A549 (cell line): ENCODE data around the gene KCNAB1. TPM values are rescaled to one million over a fixed set of nuclear protein-coding genes. Genes with fewer than 3 reads are reported as not detected.

ENCODE experiments used
- ATAC-seq, 2 experiments: fragments of 200-7000 bp in 1 of 2; fragments of >200 bp in 1 of 2; cut with Nextera tagmentation in 1 of 2; cut with Tn5 transposase in 1 of 2; 3 replicates each; pipeline versions ENCODE4 v1.8.0 to v1.9.1; 2018 to 2020; ENCODE audit warnings: mild to moderate bottlenecking in 1 of 2, moderate library complexity in 1 of 2
- CTCF ChIA-PET: fragments of 300-600 bp; sonication (Branson Sonifier 250); formaldehyde crosslinking; extraction: SDS; loops from one replicate; lab custom pipeline; 2021; ENCODE audit warnings: antibody characterized with exemption, inconsistent platforms; lab: Yijun Ruan, JAX
- POLR2A ChIA-PET: fragments of 350-600 bp; formaldehyde crosslinking; extraction: SDS; loops from one replicate; lab custom pipeline; 2021; ENCODE audit warnings: antibody characterized with exemption, inconsistent platforms; lab: Yijun Ruan, JAX
- DNase-seq, 2 experiments: peaks; one replicate each; pipeline versions ENCODE4 v3.0.0 to v3.0.0-alpha.2; 2011 to 2016; ENCODE audit warnings: low read depth in 1 of 2, low spot score in 1 of 2
- FAIRE-seq: peaks from 2 replicates; lab custom pipeline; 2011; peaks lifted over from hg19 to GRCh38; lab: Jason Lieb, UNC
- H3K27ac ChIP-seq, 2 experiments: fragments of >200 bp; sonication (Bioruptor Twin); formaldehyde crosslinking; 3 replicates each; pipeline ENCODE4 v1.5.1; 2016 to 2017
- H3K4me1 ChIP-seq: fragments of >200 bp; sonication (Bioruptor Twin); formaldehyde crosslinking; 3 replicates; pipeline ENCODE4 v1.6.1; 2016
- H3K4me2 ChIP-seq: fragments of >200 bp; sonication (Bioruptor Twin); formaldehyde crosslinking; 3 replicates; pipeline ENCODE4 v1.6.1; 2016
- H3K4me3 ChIP-seq: fragments of >200 bp; sonication (Bioruptor Twin); formaldehyde crosslinking; 3 replicates; pipeline ENCODE4 v1.5.1; 2016
- H3K9me3 ChIP-seq: fragments of >200 bp; sonication (Bioruptor Twin); formaldehyde crosslinking; 3 replicates; pipeline ENCODE4 v1.6.1; 2016
- EHF ChIP-seq: fragments of 250-450 bp; sonication (Bioruptor Pico); IDR thresholded peaks from 2 replicates; pipeline ENCODE4 v1.5.0; 2020; ENCODE audit warnings: mild to moderate bottlenecking
- EP300 ChIP-seq, 2 experiments: fragments of >200 bp; sonication (Bioruptor Twin); formaldehyde crosslinking; IDR thresholded peaks; 2 replicates in 1 of 2; 3 replicates in 1 of 2; pipeline ENCODE4 v1.6.1; 2016 to 2017
- ESRRA ChIP-seq: fragments of 150-350 bp; IDR thresholded peaks from 2 replicates; pipeline ENCODE4 v1.6.1; 2014; ENCODE audit warnings: mild to moderate bottlenecking, low read length, borderline replicate concordance
- FOSL2 ChIP-seq, 2 experiments: fragments of 450-650 bp in 1 of 2; fragments of >200 bp in 1 of 2; sonication (Bioruptor Twin) in 1 of 2; formaldehyde crosslinking; IDR thresholded peaks; 2 replicates each; pipeline versions ENCODE4 v1.5.0 to v1.6.1; 2016 to 2020; ENCODE audit warnings: mild to moderate bottlenecking in 1 of 2, moderate library complexity in 1 of 2
- FOXS1 ChIP-seq: fragments of 250-450 bp; sonication (Bioruptor Pico); IDR thresholded peaks from 2 replicates; pipeline ENCODE4 v1.5.0; 2020; ENCODE audit warnings: mild to moderate bottlenecking, moderate library complexity
- GATA3 ChIP-seq: IDR thresholded peaks from 2 replicates; pipeline ENCODE4 v1.6.1; 2012; ENCODE audit warnings: borderline replicate concordance
- HOXB13 ChIP-seq: fragments of 250-450 bp; sonication (Bioruptor Pico); IDR thresholded peaks from 2 replicates; pipeline ENCODE4 v1.5.0; 2020; ENCODE audit warnings: low read depth, mild to moderate bottlenecking, moderate library complexity
- KDM5A ChIP-seq: fragments of 200-600 bp; sonication (generic); IDR thresholded peaks from 2 replicates; pipeline ENCODE4 v1.6.1; 2016; ENCODE audit warnings: antibody characterized with exemption, mild to moderate bottlenecking
- MAX ChIP-seq: IDR thresholded peaks from 2 replicates; pipeline ENCODE4 v1.6.1; 2012
- NFE2L2 ChIP-seq: fragments of 150-350 bp; conservative IDR thresholded peaks from 2 replicates; pipeline ENCODE4 v1.6.1; 2014; ENCODE audit warnings: low read length
- NPAS2 ChIP-seq: fragments of 250-450 bp; sonication (Bioruptor Pico); IDR thresholded peaks from 2 replicates; pipeline ENCODE4 v1.8.0; 2022; ENCODE audit warnings: mild to moderate bottlenecking, moderate library complexity, borderline replicate concordance
- NR3C1 ChIP-seq: fragments of >200 bp; sonication (Bioruptor Twin); formaldehyde crosslinking; IDR thresholded peaks from 3 replicates; pipeline ENCODE4 v1.6.1; 2017
- PBX3 ChIP-seq: IDR thresholded peaks from 2 replicates; pipeline ENCODE4 v1.6.1; 2012
- POLR2A ChIP-seq: IDR thresholded peaks from 2 replicates; pipeline ENCODE4 v1.6.1; 2012; ENCODE audit warnings: mild to moderate bottlenecking, low read length
- REST ChIP-seq: fragments of 200-600 bp; sonication (generic); IDR thresholded peaks from 2 replicates; pipeline ENCODE4 v1.6.1; 2016; ENCODE audit warnings: antibody characterized with exemption, mild to moderate bottlenecking, moderate library complexity
- RFX5 ChIP-seq: fragments of 450-650 bp; IDR thresholded peaks from 2 replicates; pipeline ENCODE4 v1.7.1; 2014; ENCODE audit warnings: antibody characterized with exemption, mild to moderate bottlenecking, moderate library complexity
- SMC3 ChIP-seq: fragments of >200 bp; sonication (Bioruptor Twin); formaldehyde crosslinking; IDR thresholded peaks from 3 replicates; pipeline ENCODE4 v1.6.1; 2018; ENCODE audit warnings: inconsistent platforms
- ZSCAN20 ChIP-seq: fragments of 250-450 bp; sonication (Bioruptor Pico); IDR thresholded peaks from 2 replicates; pipeline ENCODE4 v1.8.0; 2022; ENCODE audit warnings: mild to moderate bottlenecking, moderate library complexity
- WGBS: methylation state at CpG from one replicate; pipeline ENCODE4 v1.1.6; 2017; ENCODE audit errors: missing lambda C conversion rate; 5-methylcytosine and 5-hydroxymethylcytosine counted together
- polyA plus RNA-seq, 4 experiments: library from polyadenylated mRNA; depleted of rRNA in 3 of 4; stranded (reverse); fragments of >200 nt; fragmentation: RNase III in 1 of 4; extraction: RNeasy Plus Mini Kit Qiagen cat#74134 plus additional on column Dnase treatment in 1 of 4; gene quantifications; 2 replicates in 3 of 4; 3 replicates in 1 of 4; pipeline ENCODE4 v1.2.3, GENCODE V29; 2011 to 2017
- TF ChIP-seq, protein P1 (sequence below): fragments of >200 bp; sonication (Bioruptor Twin); formaldehyde crosslinking; IDR thresholded peaks from 2 replicates; pipeline ENCODE4 v1.6.1; 2016
- TF ChIP-seq, protein P2 (sequence below): fragments of 150-350 bp; IDR thresholded peaks from 2 replicates; pipeline ENCODE4 v1.6.1; 2014; ENCODE audit warnings: low read depth, mild to moderate bottlenecking, low read length

Gene KCNAB1
- polyA plus RNA-seq, 2 of the 4 experiments (the other 2 are of a cell fraction), result not detected

- no peak for TF ChIP-seq REST
- no peak for TF ChIP-seq ESRRA
- TF ChIP-seq MAX, result no peak
- no peak for TF ChIP-seq KDM5A
- no peak for TF ChIP-seq SMC3
- no peak for TF ChIP-seq GATA3
- TF ChIP-seq POLR2A, result no peak
- TF ChIP-seq EHF (CRISPR knock-in tag), result no peak
These were observed 151.1 kb downstream of the KCNAB1 start (continued) for GRCh38 chr3:156271508-156271907.

GRCh38 chr3:156271995-156272719 lies 151.8 kb downstream of the KCNAB1 start:
- FAIRE-seq (no peak), ATAC-seq (no peak), DNase-seq (no peak)
- no peaks in the 10 kb centered on the region for H3K4me1 ChIP-seq
- no peak overlapping the region for H3K27ac ChIP-seq
- POLR2A ChIA-PET, result no interaction called here
- CTCF ChIA-PET, result no interaction called here
- TF ChIP-seq HOXB13 (CRISPR knock-in tag), result no peak
- no peak for TF ChIP-seq NR3C1
- TF ChIP-seq FOSL2 (IDR thresholded peaks at IDR 0.05), result no peak
- TF ChIP-seq FOSL2 (CRISPR knock-in tag; IDR thresholded peaks at IDR 0.05), result no peak
- no peak for TF ChIP-seq EP300 (IDR thresholded peaks at IDR 0.05)
- no peak for TF ChIP-seq ESRRA
- TF ChIP-seq NPAS2 (CRISPR knock-in tag), result no peak
- no peak for TF ChIP-seq FOXS1 (CRISPR knock-in tag)
- TF ChIP-seq PBX3, result no peak
- TF ChIP-seq ZSCAN20, result no peak
- TF ChIP-seq, protein P1, sequence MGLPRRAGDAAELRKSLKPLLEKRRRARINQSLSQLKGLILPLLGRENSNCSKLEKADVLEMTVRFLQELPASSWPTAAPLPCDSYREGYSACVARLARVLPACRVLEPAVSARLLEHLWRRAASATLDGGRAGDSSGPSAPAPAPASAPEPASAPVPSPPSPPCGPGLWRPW, result no peak
- TF ChIP-seq MAX, result no peak
- TF ChIP-seq REST, result no peak
- TF ChIP-seq RFX5, result no peak
- no peak for TF ChIP-seq NFE2L2
- TF ChIP-seq, protein P2, sequence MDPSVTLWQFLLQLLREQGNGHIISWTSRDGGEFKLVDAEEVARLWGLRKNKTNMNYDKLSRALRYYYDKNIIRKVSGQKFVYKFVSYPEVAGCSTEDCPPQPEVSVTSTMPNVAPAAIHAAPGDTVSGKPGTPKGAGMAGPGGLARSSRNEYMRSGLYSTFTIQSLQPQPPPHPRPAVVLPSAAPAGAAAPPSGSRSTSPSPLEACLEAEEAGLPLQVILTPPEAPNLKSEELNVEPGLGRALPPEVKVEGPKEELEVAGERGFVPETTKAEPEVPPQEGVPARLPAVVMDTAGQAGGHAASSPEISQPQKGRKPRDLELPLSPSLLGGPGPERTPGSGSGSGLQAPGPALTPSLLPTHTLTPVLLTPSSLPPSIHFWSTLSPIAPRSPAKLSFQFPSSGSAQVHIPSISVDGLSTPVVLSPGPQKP, result no peak
- no peaks in the 10 kb centered on the region for H3K9me3 ChIP-seq
- no peak overlapping the region for H3K4me2 ChIP-seq
- H3K4me3 ChIP-seq, result no peak overlapping the region
- 43% methylated on average over 7 of the region's 7 CpGs for WGBS
